Neuron (in vitro differentiated cells): ENCODE data around the gene TENM4.
"Not testable (repeated sequence)": the region's sequence is repeated elsewhere in the genome, so short reads cannot be mapped to it uniquely, and the experiment has no call there.

ENCODE experiments used
- H2AFZ ChIP-seq: one replicate; pipeline ENCODE4 v1.6.1; 2013; ENCODE audit warnings: low read depth, mild to moderate bottlenecking, inconsistent platforms, low read length, moderate library complexity
- H3K27me3 ChIP-seq: one replicate; pipeline ENCODE4 v1.6.1; 2013; ENCODE audit warnings: low read length; ENCODE audit not compliant: insufficient read depth
- H3K36me3 ChIP-seq: one replicate; pipeline ENCODE4 v1.6.1; 2013; ENCODE audit warnings: low read length; ENCODE audit not compliant: insufficient read depth
- H3K4me1 ChIP-seq: one replicate; pipeline ENCODE4 v1.6.1; 2013; ENCODE audit warnings: low read length; ENCODE audit not compliant: insufficient read depth
- H3K4me3 ChIP-seq: 2 replicates; pipeline ENCODE4 v1.5.1; 2013; ENCODE audit warnings: mild to moderate bottlenecking, low read length, moderate library complexity
- H3K9me3 ChIP-seq: one replicate; pipeline ENCODE4 v1.6.1; 2013; ENCODE audit warnings: low read length

Gene TENM4

DNA sequence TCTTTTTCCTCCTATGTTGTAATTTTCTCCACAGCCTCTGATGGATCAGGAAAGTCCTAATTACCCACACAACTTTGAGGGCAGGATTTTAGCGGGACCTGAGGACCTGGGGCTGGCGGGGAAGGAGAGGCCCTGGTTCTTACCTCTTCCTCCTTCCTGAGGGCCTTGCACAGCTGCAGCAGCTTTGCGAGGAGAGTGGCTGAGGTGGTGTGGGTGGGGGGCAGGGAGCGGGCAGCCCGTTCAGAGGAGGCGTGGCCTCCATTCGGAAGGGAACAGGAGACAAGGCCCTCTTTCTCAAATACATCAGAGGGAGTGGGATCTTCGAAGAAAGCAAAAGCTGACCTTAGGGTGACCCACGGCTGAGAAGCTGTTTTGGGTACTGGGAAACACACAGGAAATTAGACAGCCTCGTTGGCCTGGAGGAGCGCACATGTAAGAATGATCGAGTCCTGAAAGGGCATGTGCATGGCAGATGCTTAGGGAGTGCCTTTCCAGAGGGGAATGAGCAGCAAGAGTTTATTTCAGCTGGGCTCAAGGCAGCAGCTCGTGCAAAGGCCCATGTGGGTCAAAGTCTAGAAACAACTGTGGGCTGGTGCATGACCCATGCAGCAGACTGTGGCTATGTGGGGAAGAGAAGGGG is 789.6 kb downstream of the TENM4 start:
- Histone ChIP-seq H3K9me3 (no peaks in the 10 kb centered on the region), H3K36me3 (peaks cover 3% of the 10 kb centered on the region), H2AFZ (no peak overlapping the region), H3K4me1 (no peaks in the 10 kb centered on the region), H3K27me3 (no peaks in the 10 kb centered on the region), H3K4me3 (no peak overlapping the region)

DNA sequence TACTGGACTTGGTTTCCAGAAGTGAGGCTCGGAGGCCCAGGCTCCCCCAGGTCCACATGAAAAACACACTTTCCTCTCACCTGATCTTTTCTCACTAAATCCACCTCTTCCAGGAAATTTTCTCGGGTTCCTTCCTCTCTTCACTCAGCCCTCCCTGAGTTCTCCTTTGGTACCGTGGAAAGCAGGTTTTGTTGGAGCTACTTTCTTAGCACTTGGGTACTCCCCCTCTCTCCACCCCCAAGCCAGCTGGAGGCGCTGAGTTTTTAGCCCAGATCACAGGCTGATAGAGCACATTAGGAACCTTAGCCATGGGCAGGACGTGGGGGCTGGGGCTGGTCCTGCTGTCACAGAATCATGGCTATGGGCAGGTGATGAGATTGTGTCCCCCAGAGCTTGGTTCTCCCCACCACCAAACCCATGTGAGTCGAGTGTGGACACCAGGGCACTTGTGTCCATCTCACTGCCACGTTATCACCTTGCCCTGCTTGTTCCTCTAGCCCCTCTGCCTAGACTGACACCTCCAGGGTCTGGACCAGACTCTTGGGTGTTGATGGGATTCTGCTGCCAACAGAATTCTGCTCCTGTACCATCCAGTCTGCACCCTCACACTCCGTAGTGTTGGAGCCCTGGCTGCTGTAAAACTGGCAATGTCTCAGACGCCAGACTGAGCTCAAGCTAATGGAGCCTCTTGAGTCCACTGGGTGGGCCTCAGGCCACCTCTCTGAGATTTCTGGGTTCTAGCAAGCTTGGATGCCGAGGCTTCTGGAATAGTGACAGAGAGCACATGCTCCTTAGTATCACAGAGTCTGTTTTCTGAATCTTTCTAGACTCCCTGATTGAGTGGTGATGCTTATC is 791.2 kb downstream of the TENM4 start:
- no peak overlapping the region for H3K4me3 ChIP-seq
- no peaks in the 10 kb centered on the region for H3K27me3 ChIP-seq
- H2AFZ ChIP-seq: no peak overlapping the region
- H3K36me3 ChIP-seq: no peaks in the 10 kb centered on the region
- no peaks in the 10 kb centered on the region for H3K4me1 ChIP-seq
- H3K9me3 ChIP-seq: no peaks in the 10 kb centered on the region

DNA sequence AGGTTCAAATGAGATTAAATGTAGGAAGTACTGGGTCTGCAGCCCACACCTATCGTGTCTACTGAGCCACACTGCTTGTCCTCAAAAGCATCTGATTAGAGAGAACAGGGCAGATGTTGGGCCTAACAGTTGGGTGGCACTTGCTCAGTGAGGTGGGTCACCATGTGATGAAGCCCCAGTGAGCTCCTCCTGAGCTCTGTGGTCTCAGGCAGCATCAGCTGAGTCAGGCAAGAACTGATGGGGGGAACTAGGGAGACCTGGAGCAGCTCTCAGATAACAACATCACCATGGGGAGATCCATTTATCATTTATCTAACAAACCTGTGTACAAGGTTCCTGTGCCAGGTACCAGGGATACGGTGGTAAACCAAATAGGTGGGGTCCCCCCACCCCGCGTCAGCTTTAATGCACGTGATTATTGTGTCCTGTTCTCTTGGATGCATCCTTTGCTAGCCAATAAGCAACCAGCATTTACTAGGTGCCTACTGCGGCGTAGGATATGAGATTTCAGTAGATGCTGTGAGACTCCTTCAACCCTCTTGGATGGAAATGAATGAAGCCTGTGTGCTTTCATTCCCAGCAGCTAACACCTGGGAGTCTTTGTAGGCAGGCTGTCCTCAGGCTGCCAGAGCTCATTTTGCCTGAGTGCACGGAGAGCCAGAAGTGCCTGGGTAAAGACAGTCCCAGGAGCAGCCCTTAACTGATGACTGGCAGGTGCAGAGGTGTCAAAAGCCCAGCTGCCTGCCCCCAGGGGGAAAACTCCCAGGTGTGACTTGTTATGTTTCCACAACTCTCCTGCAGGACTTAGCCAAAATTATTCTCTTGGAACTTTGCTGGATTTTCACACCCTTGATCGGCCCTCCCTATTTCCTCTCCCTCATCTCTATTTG is 792.6 kb downstream of the TENM4 start:
- Histone ChIP-seq H3K4me1 (no peaks in the 10 kb centered on the region), H3K4me3 (no peak overlapping the region), H3K9me3 (no peaks in the 10 kb centered on the region), H3K36me3 (no peaks in the 10 kb centered on the region), H3K27me3 (no peaks in the 10 kb centered on the region), H2AFZ (no peak overlapping the region)

DNA sequence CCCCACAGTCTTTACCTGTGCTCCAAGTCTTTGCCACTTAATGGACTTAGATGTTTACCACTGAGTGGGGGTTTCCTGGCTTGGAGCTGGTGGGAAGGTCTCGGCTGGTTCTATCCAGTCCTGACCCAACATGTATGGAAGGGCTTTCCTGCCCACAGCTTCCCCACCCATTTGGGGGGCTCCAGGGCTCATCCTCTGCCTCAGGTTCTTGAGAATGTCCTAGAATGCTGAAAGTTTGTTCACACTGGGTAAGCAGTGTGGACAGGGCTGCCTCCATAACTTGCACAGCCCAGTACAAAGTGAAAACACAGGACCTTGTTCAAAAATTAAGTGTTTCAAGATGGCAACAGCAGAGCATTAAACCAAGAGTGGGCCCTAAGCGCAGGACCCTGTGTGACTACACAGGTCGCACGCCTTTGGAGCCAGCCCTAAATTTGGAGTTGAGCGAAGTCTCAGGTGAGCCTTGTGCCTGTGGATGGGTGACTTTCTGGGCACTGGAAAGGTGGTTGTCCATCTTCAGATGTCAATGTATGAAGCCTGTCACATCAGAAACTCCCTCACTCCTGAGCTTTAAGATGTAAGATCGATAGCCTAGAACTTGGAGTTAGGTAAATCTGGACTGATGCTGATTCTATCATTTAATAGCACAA is 793.4 kb downstream of the TENM4 start:
- Histone ChIP-seq H3K36me3 (no peaks in the 10 kb centered on the region), H3K9me3 (no peaks in the 10 kb centered on the region), H3K4me1 (no peaks in the 10 kb centered on the region), H3K4me3 (no peak overlapping the region), H2AFZ (no peak overlapping the region), H3K27me3 (no peaks in the 10 kb centered on the region)

DNA sequence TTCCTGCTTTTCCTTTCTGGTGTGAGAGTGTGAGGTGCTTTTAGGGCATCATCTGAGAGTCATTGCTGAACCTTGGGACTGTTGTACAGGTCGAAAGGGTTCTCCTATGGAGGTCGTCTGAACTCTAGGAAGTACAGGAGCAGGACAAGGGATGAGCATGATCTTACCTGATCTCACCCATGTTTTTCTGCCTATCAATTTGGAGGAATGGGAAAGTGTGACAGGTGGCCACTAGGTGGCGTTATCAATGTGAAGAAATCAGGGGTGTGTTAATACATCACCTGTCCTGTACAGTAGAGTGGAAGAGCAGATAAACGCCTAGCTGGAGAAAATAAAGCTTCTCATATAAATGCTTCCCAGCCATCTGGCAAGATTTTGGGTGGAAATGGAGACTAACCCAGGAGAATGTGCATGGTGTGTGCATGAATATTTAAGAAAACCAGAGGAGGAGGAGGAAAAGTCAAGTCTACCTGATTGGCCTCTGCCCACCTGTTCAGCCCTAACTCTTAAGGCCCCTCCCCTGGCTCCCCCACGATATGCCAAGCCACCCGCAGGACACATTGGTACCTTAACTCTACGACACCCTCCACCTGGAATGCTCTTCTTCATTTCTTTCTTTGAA is 794.2 kb downstream of the TENM4 start:
- no peak overlapping the region for H3K4me3 ChIP-seq
- H3K36me3 ChIP-seq: no peaks in the 10 kb centered on the region
- H3K4me1 ChIP-seq: no peaks in the 10 kb centered on the region
- H3K27me3 ChIP-seq: no peaks in the 10 kb centered on the region
- H2AFZ ChIP-seq: no peak overlapping the region
- no peaks in the 10 kb centered on the region for H3K9me3 ChIP-seq

DNA sequence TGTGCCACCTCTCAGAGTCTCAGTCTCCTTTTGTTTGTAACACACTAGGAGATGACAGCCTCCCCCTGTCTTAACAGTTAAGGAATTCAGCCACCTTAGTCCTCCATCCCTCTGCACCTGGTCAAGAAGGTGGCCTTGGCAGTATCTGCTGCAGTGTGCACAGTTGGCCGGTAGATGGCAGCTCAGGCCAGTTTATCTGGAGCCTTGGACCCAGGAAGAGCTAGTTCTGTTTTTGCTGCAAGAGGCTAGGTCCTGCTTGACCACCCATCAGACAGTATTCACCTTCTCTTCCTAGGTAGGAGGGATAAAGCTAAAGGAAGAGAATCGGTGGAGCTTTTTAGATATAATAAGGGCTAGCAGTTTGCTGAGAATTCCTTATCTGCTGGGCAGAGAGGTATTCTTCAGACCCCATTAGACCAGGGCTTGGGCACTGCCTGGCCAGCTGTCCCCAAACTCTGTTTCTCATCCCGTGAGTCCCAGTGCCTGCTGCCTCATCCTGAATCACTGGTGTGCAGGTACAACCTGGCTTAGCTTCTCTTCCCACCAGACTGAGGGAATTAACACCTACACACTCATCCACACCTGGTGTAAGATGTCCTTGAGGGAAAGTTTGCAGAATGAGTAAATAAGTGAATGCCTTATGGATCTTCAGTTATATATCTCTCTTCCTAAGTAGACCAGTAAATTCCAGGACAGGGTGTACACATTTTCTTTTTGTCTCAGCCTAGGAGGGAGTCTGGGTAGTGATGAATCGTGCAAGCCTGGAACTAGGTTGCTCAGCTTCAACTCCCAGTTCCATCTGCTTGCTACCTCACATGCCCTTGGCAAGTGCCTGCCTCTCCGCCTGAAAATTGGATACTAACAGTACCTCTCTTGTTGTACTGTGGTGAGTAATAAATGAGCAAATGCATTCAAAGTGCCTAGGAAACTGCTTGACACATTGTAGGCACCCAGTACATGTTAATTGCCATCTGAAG is 795.3 kb downstream of the TENM4 start:
- H3K4me3 ChIP-seq: no peak overlapping the region
- no peaks in the 10 kb centered on the region for H3K9me3 ChIP-seq
- no peaks in the 10 kb centered on the region for H3K27me3 ChIP-seq
- no peaks in the 10 kb centered on the region for H3K36me3 ChIP-seq
- no peak overlapping the region for H2AFZ ChIP-seq
- H3K4me1 ChIP-seq: no peaks in the 10 kb centered on the region

DNA sequence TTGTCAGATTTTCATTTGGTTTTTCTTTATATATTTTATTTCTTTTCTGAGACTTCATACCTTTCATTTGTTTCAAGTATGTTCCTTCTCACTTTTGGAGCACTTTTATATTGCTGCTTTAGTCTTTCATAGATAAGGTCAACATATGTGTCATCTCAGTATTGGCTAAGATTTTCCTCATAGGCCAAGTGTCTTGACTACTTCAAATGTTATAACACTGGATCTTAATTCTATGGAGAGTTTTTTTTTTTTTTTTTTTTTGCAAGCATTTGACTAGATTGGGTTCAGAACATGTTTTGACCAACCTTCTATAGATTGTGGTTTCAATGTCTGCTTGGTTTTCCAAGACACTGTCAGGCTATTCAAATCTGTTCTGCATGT is 797.2 kb downstream of the TENM4 start:
- Histone ChIP-seq H2AFZ (no peak overlapping the region), H3K4me1 (no peaks in the 10 kb centered on the region), H3K4me3 (no peak overlapping the region), H3K9me3 (no peaks in the 10 kb centered on the region), H3K27me3 (no peaks in the 10 kb centered on the region), H3K36me3 (no peaks in the 10 kb centered on the region)

DNA sequence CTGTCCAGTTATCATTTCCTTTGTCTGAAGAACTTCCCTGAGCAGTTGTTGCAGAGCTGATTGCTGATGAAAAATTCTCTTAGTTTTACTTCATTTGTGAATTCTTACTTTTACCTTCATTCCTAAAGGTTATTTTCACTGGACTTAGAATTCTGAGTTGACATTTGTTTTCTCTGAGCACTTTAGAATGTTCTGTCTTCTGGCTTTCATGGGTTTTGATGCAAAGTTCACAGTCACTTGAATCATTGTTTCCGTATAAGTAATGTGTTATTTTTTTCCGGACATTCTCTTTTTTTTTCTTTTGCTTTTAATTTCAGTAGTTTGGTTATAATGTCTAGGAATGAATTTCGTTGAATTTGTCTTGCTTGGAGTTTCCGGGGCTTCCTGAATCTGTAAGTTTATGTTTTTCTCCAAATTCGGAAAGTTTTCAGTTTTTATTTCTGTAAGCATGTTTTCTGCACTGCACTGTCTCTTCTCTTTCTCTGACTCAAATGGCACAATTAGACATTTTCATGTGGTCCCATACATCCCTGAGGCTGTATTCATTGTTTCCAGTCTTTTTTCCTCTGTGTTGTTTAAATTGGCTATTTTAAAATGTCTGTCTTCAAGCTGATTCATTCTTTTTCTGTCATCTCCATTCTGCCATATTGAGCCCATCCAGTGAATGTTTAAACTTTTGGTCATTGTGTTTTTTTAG is 797.7 kb downstream of the TENM4 start:
- Histone ChIP-seq H2AFZ (no peak overlapping the region), H3K4me3 (no peak overlapping the region), H3K27me3 (no peaks in the 10 kb centered on the region), H3K9me3 (no peaks in the 10 kb centered on the region), H3K36me3 (no peaks in the 10 kb centered on the region), H3K4me1 (no peaks in the 10 kb centered on the region)

DNA sequence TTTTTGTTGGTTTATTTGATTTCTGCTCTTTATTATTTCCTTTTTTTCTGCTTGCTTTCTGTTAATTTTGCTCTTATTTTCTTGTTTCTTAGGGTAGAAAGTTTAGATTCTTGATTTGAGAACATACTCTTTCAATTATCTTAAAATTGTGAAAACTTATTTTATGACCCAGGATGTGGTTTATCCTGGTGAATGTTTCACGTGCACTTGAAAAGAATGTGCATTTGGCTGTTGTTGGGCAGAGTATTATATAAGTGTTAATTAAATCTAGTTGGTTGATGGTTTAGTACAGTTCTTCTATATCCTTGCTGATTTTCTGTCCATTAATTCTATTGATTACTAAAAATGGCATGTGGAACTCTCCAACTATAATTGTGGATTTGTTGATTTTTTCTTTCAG is 799.3 kb downstream of the TENM4 start:
- Histone ChIP-seq H3K27me3 (no peaks in the 10 kb centered on the region), H3K36me3 (no peaks in the 10 kb centered on the region), H3K4me3 (no peak overlapping the region), H3K9me3 (no peaks in the 10 kb centered on the region), H2AFZ (no peak overlapping the region), H3K4me1 (no peaks in the 10 kb centered on the region)

DNA sequence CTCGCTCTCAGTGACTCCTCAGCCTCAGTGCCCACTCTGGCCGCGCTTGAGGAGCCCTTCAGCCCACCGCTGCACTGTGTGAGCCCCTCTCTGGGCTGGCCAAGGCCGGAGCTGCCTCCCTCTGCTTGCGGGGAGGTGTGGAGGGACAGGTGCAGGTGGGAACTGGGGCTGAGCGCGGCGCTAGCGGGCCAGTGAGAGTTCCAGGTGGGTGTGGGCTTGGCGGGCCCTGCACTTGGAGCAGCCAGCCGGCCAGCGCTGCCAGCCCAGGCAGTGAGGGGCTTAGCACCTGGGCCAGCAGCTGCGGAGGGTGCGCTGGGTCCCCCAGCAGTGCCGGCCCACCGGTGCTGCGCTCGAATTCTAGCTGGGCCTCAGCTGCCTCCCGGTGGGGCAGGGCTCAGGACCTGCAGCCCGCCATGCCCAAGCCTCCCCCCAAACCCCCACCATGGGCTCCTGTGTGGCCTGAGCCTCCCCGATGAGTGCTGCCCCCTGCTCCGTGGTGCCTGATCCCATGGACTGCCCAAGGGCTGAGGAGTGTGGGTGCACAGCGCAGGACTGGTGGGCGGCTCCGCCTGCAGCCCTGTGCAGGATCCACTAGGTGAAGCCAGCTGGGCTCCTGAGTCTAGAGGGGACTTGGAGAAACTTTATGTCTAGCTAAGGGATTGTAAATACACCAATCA is 802.0 kb downstream of the TENM4 start:
- Histone ChIP-seq H3K27me3 (no peaks in the 10 kb centered on the region), H3K9me3 (no peaks in the 10 kb centered on the region), H3K4me1 (no peaks in the 10 kb centered on the region), H3K4me3 (no peak overlapping the region), H2AFZ (no peak overlapping the region), H3K36me3 (no peaks in the 10 kb centered on the region)

DNA sequence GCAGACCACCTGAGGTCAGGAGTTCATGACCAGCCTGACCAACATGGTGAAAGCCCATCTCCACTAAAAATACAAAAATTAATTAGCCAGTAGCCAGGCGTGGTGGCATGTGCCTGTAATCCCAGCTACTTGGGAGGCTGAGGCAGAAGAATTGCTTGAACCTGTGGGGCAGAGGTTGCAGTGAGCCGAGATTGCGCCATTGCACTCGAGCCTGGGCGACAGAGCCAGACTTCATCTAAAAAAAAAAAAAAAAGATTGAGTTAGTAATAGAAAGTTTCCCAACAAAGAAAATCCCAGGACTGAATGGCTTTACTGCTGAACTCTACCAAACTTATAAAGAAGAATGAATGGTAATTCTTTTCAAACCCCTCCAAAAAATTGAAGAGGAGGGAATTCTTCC is 803.3 kb downstream of the TENM4 start:
- not testable (repeated sequence) for H3K36me3 ChIP-seq, H3K9me3 ChIP-seq, H2AFZ ChIP-seq, H3K4me3 ChIP-seq, H3K27me3 ChIP-seq, H3K4me1 ChIP-seq
